Measurements from ENCODE around the gene KLF9.
"Not testable (repeated sequence)": the region's sequence is repeated elsewhere in the genome, so short reads cannot be mapped to it uniquely, and the experiment has no call there.

KLF9 gene

GRCh38 chr9:70403166-70403565, 11.3 kb downstream of the KLF9 start:
- H3K27me3 ChIP-seq (replicated peaks): no peaks in the 10 kb centered on the region
- DNase-seq: no peak
- no peaks in the 10 kb centered on the region for H3K36me3 ChIP-seq (replicated peaks)
- in situ Hi-C loops (cut with HindIII; ENCODE audit: low pct_ligation_motif_present, low sequenced_read_pairs): loop anchor here (25.0 kb wide), 1 partner anchor 184 kb away; no protein-coding TSS in a partner anchor
- no peak overlapping the region for H3K27ac ChIP-seq
- TF ChIP-seq CTCF (IDR thresholded peaks at IDR 0.05; ENCODE audit: low read depth, low read length, missing control alignments): no peak
- H3K4me3 ChIP-seq (ENCODE audit: low read depth, low read length): no peak overlapping the region

GRCh38 chr9:70402213-70402612, 12.2 kb downstream of the KLF9 start:
- in situ Hi-C loops (cut with HindIII; ENCODE audit: low pct_ligation_motif_present, low sequenced_read_pairs): loop anchor here (25.0 kb wide), 1 partner anchor 185 kb away; no protein-coding TSS in a partner anchor
- TF ChIP-seq CTCF (IDR thresholded peaks at IDR 0.05; ENCODE audit: low read depth, low read length, missing control alignments): no peak
- Histone ChIP-seq H3K27ac (no peak overlapping the region), H3K36me3 (replicated peaks) (no peaks in the 10 kb centered on the region), H3K4me3 (ENCODE audit: low read depth, low read length) (no peak overlapping the region), H3K27me3 (replicated peaks) (no peaks in the 10 kb centered on the region)
- DNase-seq: no peak

DNA sequence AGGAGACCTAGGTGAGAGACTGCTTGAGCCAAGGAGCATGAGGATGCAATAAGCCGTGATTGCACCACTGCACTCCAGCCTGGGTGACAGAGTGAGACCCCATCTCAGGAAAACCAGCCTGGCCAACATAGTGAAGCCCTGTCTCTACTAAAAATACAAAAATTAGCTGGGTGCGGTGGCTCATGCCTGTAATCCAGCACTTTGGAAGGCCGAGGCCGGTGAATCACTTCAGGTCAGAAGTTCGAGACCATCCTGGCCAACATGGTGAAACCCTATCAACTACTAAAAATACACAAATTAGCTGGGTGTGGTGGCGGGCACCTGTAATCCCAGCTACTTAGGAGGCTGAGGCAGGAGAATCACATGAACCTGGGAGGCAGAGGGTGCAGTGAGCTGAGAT, 13.2 kb downstream of the KLF9 start:
- H3K27ac ChIP-seq: not testable (repeated sequence)
- in situ Hi-C loops (cut with HindIII; ENCODE audit: low pct_ligation_motif_present, low sequenced_read_pairs): loop anchor here (25.0 kb wide), 1 partner anchor 186 kb away; no protein-coding TSS in a partner anchor

GRCh38 chr9:70400107-70400892, 14.2 kb downstream of the KLF9 start:
- no peak for DNase-seq
- no peak overlapping the region for H3K27ac ChIP-seq
- TF ChIP-seq CTCF (IDR thresholded peaks at IDR 0.05; ENCODE audit: low read depth, low read length, missing control alignments): no peak
- in situ Hi-C loops (cut with HindIII; ENCODE audit: low pct_ligation_motif_present, low sequenced_read_pairs): loop anchor here (25.0 kb wide), 1 partner anchor 187 kb away; no protein-coding TSS in a partner anchor
- no peaks in the 10 kb centered on the region for H3K27me3 ChIP-seq (replicated peaks)
- no peaks in the 10 kb centered on the region for H3K36me3 ChIP-seq (replicated peaks)
- no peak overlapping the region for H3K4me3 ChIP-seq (ENCODE audit: low read depth, low read length)

More for the DNA sequence above, 13.2 kb downstream of the KLF9 start:
- not testable (repeated sequence) for H3K27me3 ChIP-seq (replicated peaks); DNase-seq; H3K36me3 ChIP-seq (replicated peaks); H3K4me3 ChIP-seq (ENCODE audit: low read depth, low read length)

DNA sequence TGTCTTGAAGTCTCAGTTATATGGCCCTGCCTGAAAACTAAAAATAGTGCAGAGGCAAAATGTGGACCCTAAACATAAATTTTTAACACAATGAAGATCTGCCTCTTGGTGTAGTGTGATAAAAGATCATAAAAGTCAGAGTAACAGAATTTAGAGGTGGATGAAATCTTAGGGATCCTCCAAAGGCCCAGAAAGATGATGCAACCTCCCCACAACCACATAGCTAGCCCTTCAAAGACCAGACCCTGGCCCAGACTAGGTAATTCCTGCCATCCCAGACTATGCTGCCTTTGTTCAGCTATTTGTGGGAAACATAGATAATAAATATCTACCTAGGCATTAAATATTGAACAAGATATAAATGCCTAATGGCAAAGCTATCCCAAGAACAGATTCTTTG, 15.3 kb downstream of the KLF9 start:
- in situ Hi-C loops (cut with HindIII; ENCODE audit: low pct_ligation_motif_present, low sequenced_read_pairs): no loop called here
- TF ChIP-seq CTCF (IDR thresholded peaks at IDR 0.05; ENCODE audit: low read depth, low read length, missing control alignments): no peak
- DNase-seq: no peak
- Histone ChIP-seq H3K27me3 (replicated peaks) (no peaks in the 10 kb centered on the region), H3K27ac (no peak overlapping the region), H3K36me3 (replicated peaks) (no peaks in the 10 kb centered on the region), H3K4me3 (ENCODE audit: low read depth, low read length) (no peak overlapping the region)

DNA sequence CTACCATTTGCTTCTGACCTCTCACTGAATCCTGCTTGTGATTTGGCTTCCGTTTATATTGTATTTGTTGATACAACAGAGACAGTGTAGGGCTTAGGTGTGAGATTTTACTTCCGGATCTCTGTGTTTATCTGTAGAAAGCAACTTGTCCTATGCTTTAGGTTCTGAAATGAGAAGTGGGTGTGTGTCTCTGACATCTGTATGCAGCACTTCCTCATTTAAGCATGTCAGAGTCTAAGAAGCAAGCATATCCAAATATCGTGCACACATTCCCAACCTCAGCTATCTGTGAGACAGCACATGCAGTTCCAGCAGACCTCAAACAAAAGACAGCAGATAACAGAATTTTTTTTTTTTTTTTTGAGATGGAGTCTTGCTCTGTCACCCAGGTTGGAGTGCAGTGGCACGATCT, 16.3 kb downstream of the KLF9 start:
- in situ Hi-C loops (cut with HindIII; ENCODE audit: low pct_ligation_motif_present, low sequenced_read_pairs): no loop called here
- H3K36me3 ChIP-seq (replicated peaks): no peaks in the 10 kb centered on the region
- H3K27ac ChIP-seq: no peak overlapping the region
- no peak for DNase-seq
- no peak overlapping the region for H3K4me3 ChIP-seq (ENCODE audit: low read depth, low read length)
- TF ChIP-seq CTCF (IDR thresholded peaks at IDR 0.05; ENCODE audit: low read depth, low read length, missing control alignments): no peak
- H3K27me3 ChIP-seq (replicated peaks): no peaks in the 10 kb centered on the region
